Activated CD8-positive, alpha-beta memory T cell treated with anti-CD3 and anti-CD28 coated beads, Interleukin-2, amount 10 ng/mL, durations not matched to agents 7 days and 5 days (primary cell): ENCODE results near the gene GHDC. TPM values are rescaled to one million over a fixed set of nuclear protein-coding genes. Genes with fewer than 3 reads are reported as not detected.

Experiments used
- ATAC-seq: fragments of 150-1000 bp; cut with Tn5 transposase; one replicate; pipeline ENCODE4 v1.10.0; 2021; ENCODE audit warnings: moderate library complexity
- CTCF ChIA-PET: fragments of 350-600 bp; sonication (Branson Sonifier 250); formaldehyde crosslinking; loops from one replicate; lab custom pipeline; 2021; ENCODE audit warnings: antibody characterized with exemption; lab: Charles Lee
- DNase-seq: peaks from one replicate; pipeline ENCODE4 v3.0.0-alpha.2; 2020
- H3K27ac Mint-ChIP-seq: one replicate; pipeline ENCODE4 v1.8.0; 2021; ENCODE audit warnings: mild to moderate bottlenecking, mixed read lengths
- H3K27me3 Mint-ChIP-seq: one replicate; pipeline ENCODE4 v1.8.0; 2021; ENCODE audit warnings: mixed read lengths
- H3K36me3 Mint-ChIP-seq: one replicate; pipeline ENCODE4 v1.8.0; 2021; ENCODE audit warnings: mild to moderate bottlenecking, mixed read lengths
- H3K4me1 Mint-ChIP-seq: one replicate; pipeline ENCODE4 v1.8.0; 2021; ENCODE audit warnings: mixed read lengths
- H3K4me3 Mint-ChIP-seq: one replicate; pipeline ENCODE4 v1.8.0; 2021; ENCODE audit warnings: mild to moderate bottlenecking, moderate library complexity, mixed read lengths
- H3K9me3 Mint-ChIP-seq: one replicate; pipeline ENCODE4 v1.8.0; 2022; ENCODE audit warnings: low read depth, mixed read lengths
- total RNA-seq, 2 experiments: library from RNA; stranded (reverse); gene quantifications; one replicate each; pipeline ENCODE4 v1.2.3, GENCODE V29; 2021

Gene GHDC
- total RNA-seq, 2 experiments from 2014 or later, result 17.0 to 18.0 TPM

DNA sequence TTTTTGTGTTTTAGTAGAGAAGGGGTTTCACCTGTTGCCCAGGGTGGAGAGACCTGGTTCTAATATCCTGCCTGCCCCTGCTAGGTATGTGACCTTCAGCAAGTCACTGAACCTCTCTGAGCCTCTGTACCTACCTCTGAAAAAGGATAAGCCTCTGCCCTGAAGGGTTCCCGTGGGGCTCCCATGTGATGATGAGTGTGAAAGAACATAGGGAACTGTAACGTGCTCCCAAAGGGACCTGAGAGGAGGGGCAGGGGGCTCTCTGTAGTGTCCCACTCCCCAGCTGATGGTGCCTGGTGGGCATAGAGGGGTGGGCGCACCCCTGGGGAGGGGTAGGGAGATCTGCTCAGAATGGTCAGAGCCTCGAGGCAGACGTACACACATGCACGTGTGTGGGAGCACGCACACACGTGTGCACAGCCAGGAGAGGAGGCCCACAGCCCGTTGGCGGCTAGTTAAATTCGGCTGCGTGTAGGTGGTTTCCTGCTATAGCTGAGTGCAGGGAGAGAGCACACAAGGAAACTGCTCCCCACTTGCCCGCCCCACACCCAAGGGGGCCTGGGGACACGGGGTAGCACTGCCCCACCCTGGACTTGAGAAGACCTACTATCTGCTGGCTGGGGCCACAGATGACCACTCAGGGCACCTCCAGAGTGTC, 20.0 kb downstream of the GHDC start:
- Mint-ChIP-seq H3K27ac (no peak overlapping the region), H3K27me3 (peaks cover 6% of the 10 kb centered on the region), H3K4me3 (no peak overlapping the region), H3K9me3 (no peaks in the 10 kb centered on the region), H3K36me3 (no peaks in the 10 kb centered on the region), H3K4me1 (peaks cover 13% of the 10 kb centered on the region)
- no peak for ATAC-seq
- no peak for DNase-seq
- CTCF ChIA-PET, result no interaction called here

DNA sequence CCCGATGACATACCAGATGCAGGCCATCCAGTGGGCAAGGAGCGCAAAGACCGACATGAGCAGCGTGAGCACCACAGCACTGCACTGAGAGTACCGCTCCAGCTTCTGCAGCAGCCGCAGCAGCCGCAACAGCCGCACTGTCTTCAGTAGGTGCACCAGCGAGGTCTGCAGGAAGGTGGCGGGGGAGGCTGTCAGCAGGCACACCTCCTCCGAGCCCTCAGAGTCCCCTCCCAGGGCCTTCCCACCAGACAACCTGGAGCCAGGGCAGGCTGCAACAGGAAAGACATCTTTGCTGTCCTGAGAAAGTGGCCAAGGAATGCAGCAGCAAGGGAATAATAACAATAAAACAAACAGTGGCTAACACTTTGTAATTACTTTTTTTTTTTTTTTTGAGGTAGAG, 22.5 kb downstream of the GHDC start:
- Mint-ChIP-seq H3K36me3 (no peaks in the 10 kb centered on the region), H3K27me3 (no peaks in the 10 kb centered on the region), H3K4me3 (no peak overlapping the region), H3K4me1 (no peaks in the 10 kb centered on the region), H3K9me3 (no peaks in the 10 kb centered on the region), H3K27ac (no peak overlapping the region)
- no peak for ATAC-seq
- DNase-seq, result no peak
- CTCF ChIA-PET, result interaction anchor here (1.2 kb wide), 1 partner anchor 10 kb away, joined by 4 read pairs; no protein-coding TSS in a partner anchor

DNA sequence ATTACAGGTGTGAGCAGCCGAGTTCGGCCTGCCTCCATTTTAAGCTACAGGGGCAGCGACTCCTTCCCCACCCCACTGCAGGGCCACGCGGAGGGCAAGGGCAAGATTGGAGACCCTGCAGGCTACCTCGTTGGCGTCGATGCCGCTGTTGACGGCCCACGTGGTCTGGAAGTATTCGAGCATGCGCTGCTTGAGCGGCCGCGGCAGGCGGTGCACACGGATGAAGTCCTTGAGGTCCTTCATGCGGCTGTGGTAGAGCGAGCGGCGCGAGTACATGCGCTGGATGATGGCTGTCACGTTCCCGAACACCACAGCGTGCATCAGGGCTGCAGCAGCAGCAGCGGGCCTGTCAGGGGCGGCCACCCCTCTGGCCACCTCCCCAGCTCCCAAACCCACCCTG, 24.9 kb downstream of the GHDC start:
- no peak overlapping the region for H3K27ac Mint-ChIP-seq

DNA sequence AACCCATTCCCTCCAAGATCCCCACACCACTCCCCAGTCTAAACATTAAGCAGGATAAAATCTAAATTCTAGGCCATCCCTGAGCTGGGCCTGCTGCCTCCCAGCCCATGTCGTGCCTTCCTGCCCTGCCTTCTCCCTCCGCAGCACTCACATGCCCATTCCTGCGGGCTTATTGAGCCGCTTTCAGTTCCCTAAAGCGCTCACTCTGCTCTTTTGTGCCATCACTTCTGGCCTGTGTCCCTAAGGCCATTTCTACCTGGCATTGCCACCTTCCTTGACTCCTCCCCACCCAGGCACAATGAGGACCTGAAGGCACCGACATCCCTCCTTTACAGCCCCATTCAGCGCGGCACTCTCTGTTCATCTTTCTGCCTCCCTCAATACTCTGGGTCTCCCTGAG, 26.5 kb downstream of the GHDC start:
- Mint-ChIP-seq H3K9me3 (no peaks in the 10 kb centered on the region), H3K27me3 (no peaks in the 10 kb centered on the region), H3K36me3 (no peaks in the 10 kb centered on the region), H3K27ac (no peak overlapping the region), H3K4me3 (no peak overlapping the region), H3K4me1 (no peaks in the 10 kb centered on the region)
- DNase-seq (no peak), ATAC-seq (no peak)
- CTCF ChIA-PET, result interaction anchor here (0.5 to 1.7 kb wide), 3 partner anchors 11 to 153 kb away, joined by 3 read pairs; partner anchors contain the start of gene KCNH4

More for the DNA sequence above, 24.9 kb downstream of the GHDC start:
- Mint-ChIP-seq H3K4me1 (no peaks in the 10 kb centered on the region), H3K27me3 (no peaks in the 10 kb centered on the region), H3K4me3 (no peak overlapping the region), H3K36me3 (no peaks in the 10 kb centered on the region), H3K9me3 (no peaks in the 10 kb centered on the region)
- CTCF ChIA-PET, result no interaction called here
- no peak for ATAC-seq
- no peak for DNase-seq

DNA sequence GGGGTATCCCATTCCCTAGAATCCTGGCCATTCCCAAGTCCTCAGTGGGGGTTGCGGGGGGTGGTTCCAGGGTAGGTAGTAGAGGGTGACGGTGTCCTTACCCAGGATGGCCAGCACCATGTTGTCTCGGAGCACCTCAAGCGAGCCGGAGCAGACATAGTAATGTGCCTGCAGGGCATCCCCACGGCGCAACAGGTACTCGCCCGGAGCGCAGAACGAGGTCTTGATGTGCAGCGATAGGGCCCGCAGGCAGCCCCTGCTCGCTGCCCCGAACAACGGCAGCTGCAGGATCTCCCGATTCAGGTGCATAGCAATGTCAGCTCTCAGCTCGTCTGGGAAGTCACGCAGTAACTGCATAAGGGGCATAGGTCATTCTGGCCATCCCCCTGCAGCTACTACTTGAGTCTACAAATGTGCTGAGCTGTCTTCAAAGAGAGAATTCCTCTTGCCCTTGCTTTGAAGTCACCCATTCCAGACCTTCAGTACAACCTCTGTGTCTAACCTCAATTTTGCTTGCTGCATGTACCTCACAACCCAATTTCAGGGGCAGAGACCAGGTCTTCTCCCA, 28.0 kb downstream of the GHDC start:
- DNase-seq (no peak), ATAC-seq (no peak)
- Mint-ChIP-seq H3K36me3 (no peaks in the 10 kb centered on the region), H3K9me3 (no peaks in the 10 kb centered on the region), H3K4me3 (no peak overlapping the region), H3K27ac (no peak overlapping the region), H3K4me1 (no peaks in the 10 kb centered on the region), H3K27me3 (no peaks in the 10 kb centered on the region)
- CTCF ChIA-PET, result interaction anchor here (1.7 kb wide), 1 partner anchor 12 kb away, joined by 3 read pairs; no protein-coding TSS in a partner anchor

DNA sequence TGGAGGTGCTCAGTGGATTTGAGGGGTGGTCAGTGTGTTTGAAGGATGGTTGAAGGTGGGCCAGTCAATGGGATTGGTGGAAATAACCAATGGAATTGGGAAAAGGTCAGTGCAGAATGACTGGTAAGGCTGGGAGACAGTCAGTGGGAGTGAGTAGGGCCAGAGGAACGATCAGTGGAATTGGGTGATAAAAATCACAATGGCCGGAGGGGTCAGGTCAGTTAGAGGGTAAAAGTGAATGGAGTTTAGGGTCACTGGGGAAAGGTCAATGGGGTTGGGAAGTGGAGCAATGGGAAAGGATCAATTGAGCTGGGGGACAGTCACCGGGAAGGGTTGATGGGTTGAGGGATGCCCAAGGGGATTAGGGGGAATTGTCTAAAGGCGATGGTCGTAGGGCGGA, 28.5 kb downstream of the GHDC start:
- Mint-ChIP-seq H3K9me3 (no peaks in the 10 kb centered on the region), H3K4me1 (no peaks in the 10 kb centered on the region), H3K27ac (no peak overlapping the region), H3K27me3 (no peaks in the 10 kb centered on the region), H3K36me3 (no peaks in the 10 kb centered on the region), H3K4me3 (no peak overlapping the region)
- CTCF ChIA-PET, result no interaction called here
- no peak for ATAC-seq
- DNase-seq, result no peak

DNA sequence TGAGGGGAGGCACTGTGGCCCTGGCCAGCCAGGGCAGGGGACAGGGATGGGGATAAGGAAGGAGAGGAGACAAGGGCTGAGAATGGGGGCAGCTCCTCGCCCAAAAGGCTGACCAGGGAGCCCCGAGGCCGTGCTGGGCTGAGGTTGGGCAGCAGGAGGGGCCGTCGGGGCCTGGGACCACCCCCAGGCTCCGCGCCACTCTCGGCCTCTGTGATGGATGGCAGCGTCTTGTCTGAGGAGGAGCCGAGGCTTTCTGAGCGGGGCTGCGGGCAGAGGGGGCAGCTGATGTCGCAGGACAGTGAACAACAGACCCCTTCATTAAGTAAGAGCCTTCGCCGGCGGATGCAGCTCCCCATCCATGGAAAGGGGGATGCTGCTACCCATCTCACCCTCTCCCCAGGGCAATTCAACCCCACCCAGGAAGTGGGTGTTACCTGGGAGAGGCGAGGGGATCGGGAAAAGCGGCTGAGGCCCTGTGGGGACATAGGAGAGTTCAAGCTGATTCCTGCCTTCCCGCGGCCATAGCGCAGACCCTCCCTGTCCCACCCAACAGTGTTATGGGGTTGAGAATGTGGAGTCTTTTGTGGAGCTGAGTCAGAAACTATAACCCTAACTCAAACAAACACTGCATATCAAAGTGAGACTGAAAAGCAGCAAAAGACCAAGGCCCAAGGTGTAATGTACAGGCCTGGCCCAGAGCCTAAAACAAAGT, 30.4 kb downstream of the GHDC start:
- Mint-ChIP-seq H3K4me1 (no peaks in the 10 kb centered on the region), H3K27ac (no peak overlapping the region), H3K27me3 (no peaks in the 10 kb centered on the region), H3K4me3 (no peak overlapping the region), H3K36me3 (no peaks in the 10 kb centered on the region), H3K9me3 (no peaks in the 10 kb centered on the region)
- CTCF ChIA-PET, result interaction anchor here (1.0 to 1.1 kb wide), 3 partner anchors 10 to 243 kb away, joined by 3 to 4 read pairs (median 3); no protein-coding TSS in a partner anchor
- ATAC-seq, result no peak
- no peak for DNase-seq

DNA sequence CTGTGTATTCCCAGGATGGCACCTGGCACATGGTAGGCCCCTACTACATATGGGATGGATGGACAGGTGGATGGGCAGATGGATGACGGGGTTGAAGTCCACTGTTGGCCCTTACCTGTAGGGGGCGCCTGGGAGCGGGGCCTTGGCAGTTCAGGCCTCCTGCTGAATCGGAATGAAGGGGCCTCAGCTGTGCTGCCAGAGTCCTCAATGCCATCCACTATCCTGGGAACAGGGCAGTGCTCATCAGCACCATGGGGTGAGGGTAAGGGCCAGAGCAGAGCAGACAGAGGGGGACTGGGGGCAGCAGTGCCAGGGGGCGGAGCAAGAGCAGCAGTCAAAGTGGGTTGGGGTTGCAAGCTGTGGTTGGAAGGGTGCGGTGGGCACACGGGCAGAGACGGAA, 31.2 kb downstream of the GHDC start:
- no peaks in the 10 kb centered on the region for H3K27me3 Mint-ChIP-seq
- ATAC-seq, result no peak

DNA sequence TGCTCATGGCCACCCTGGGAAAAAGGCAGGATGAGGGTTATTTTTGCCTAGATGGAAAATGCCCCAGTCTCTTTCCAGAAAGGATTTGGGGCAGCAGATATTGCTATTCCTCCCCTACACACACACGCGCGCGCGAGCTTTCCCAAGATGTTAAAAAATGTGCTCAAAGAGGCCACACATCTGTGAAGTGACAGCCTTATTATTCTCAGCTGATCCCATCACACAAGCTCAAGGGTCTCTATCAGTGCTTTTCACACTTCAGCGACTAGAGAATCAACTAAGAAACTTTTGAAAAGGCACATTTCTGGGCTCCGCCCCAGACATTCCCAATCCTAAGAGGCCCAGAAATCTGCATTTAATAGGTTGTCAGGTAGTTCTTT, 33.8 kb downstream of the GHDC start:
- Mint-ChIP-seq H3K27ac (no peak overlapping the region), H3K36me3 (no peaks in the 10 kb centered on the region), H3K27me3 (no peaks in the 10 kb centered on the region), H3K4me3 (no peak overlapping the region), H3K4me1 (peaks cover 6% of the 10 kb centered on the region), H3K9me3 (no peaks in the 10 kb centered on the region)
- CTCF ChIA-PET, result no interaction called here
- ATAC-seq (no peak), DNase-seq (no peak)

More for the DNA sequence above, 31.2 kb downstream of the GHDC start:
- H3K27ac Mint-ChIP-seq, result no peak overlapping the region
- no peaks in the 10 kb centered on the region for H3K36me3 Mint-ChIP-seq
- no peaks in the 10 kb centered on the region for H3K4me1 Mint-ChIP-seq
- no peak overlapping the region for H3K4me3 Mint-ChIP-seq
- no peaks in the 10 kb centered on the region for H3K9me3 Mint-ChIP-seq
- CTCF ChIA-PET, result interaction anchor here (0.6 to 1.6 kb wide), 6 partner anchors 9 to 243 kb away, joined by 3 to 5 read pairs (median 4); partner anchors contain the start of genes DHX58 and KCNH4
- peak; percentile 62 for DNase-seq

DNA sequence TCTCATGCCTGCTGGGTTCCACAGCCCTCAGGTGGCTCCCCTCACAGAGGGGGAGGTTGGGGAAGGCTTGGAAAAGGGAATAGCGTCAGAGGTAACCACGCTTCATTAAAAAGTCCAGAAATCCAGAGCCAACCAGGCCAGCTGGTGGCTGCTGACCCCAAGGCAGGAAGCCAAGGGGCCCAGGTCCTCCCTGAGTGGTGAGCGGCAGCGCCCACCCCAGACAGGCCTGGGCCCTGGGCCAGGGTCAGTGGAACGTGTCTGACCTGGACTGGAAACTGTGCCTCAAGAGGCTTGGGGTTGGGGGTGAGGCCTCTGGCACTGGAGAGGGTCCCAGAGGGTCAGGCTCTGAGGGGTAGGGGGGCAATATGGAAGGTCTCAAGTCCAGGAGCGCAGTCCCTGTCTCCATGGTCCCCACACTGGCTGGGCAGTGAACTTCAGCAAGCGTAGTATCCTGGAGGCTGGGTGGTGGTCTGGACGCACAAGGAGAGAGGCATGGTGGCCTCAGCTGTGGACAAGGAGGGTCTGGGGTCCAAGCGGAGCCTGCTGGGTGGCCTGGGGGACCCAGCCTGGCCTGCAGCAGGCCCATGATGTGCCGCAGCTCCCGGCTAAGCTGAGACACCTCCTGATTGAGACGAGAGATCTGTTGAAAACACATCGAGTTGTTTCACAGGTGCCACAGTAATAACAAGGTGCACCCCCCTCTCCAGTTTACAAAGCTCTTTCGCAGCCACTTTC, 34.3 kb downstream of the GHDC start:
- H3K36me3 Mint-ChIP-seq, result no peaks in the 10 kb centered on the region
- no peak for DNase-seq
- no peaks in the 10 kb centered on the region for H3K9me3 Mint-ChIP-seq
- ATAC-seq, result no peak
- CTCF ChIA-PET, result no interaction called here
- no peak overlapping the region for H3K4me3 Mint-ChIP-seq
- H3K27ac Mint-ChIP-seq, result no peak overlapping the region
- no peaks in the 10 kb centered on the region for H3K27me3 Mint-ChIP-seq
- peaks cover 10% of the 10 kb centered on the region for H3K4me1 Mint-ChIP-seq

DNA sequence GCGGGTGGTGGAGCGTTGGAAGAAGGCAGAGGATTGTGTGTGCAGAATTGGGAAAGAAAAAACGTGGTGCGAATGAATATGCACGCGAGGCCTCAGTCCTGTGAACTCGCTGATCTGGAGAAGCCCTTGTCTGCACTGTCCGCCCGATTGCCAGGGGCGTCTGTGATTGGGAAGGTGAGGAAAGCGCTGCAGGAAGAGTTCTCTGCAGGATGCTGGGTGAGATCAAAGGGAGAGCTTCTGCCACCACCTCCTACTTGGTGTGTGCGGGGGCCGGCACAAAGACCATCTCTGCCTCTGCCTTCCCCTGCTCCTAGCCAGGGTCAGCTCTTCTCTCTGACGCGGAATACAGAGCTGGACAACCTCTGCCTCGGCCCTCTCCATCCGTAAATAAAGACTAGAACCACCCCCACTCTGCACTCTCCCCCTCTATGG, 38.7 kb downstream of the GHDC start:
- peak overlapping the region; percentile 85 for H3K4me3 Mint-ChIP-seq

DNA sequence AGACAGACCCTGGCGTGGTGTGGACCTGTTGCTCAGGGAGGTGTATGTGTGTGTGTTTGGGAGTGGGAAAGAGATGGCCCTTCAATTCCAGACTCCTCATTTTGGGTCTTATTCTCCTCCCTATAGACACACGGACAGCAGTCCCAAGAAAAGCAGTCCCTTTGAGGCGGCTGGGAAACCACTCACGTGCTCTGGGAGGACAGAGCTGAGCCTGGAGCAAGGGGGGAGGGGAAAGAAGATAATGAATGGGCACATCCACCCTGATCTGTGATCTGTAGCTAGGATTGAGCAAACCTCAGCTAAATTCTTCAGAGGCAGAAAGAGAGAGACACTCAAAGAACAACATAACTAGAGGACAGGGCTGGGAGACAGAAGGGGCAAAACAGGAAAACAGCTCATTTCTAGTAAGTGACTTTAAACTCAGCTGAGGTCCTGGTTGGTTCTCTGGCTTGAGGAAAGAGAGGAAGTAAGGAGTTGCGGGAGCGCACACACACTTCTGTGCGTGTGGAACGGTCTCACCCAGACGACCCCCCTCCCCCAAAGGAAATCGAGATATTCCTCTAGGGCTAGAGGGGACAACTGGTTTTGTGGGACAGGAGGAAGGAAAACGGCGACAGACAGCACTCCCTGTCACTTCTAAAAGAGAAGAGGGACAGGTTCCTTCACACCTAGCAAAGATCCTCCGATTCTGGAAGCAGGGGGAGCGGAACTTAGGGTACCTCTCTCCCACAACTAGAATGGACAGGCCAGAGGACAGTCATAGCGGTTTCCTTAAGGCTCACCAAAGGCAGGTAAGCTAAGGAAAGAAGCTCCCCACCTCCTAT, 40.2 kb downstream of the GHDC start:
- no peak for ATAC-seq
- peaks cover 42% of the 10 kb centered on the region for H3K4me1 Mint-ChIP-seq
- no peaks in the 10 kb centered on the region for H3K27me3 Mint-ChIP-seq
- H3K4me3 Mint-ChIP-seq, result peak overlapping the region; percentile 85
- peaks cover 4% of the 10 kb centered on the region for H3K36me3 Mint-ChIP-seq
- H3K9me3 Mint-ChIP-seq, result no peaks in the 10 kb centered on the region
- DNase-seq, result no peak
- peak overlapping the region; percentile 77 for H3K27ac Mint-ChIP-seq
- CTCF ChIA-PET, result interaction anchor here (0.8 to 2.1 kb wide), 7 partner anchors 10 to 249 kb away, joined by 3 to 7 read pairs (median 3); partner anchors contain the start of genes KCNH4 and STAT3

More for the DNA sequence above, 38.7 kb downstream of the GHDC start:
- no peaks in the 10 kb centered on the region for H3K9me3 Mint-ChIP-seq
- ATAC-seq (no peak), DNase-seq (no peak)
- peak overlapping the region; percentile 77 for H3K27ac Mint-ChIP-seq
- no peaks in the 10 kb centered on the region for H3K27me3 Mint-ChIP-seq
- CTCF ChIA-PET, result interaction anchor here (0.7 to 1.0 kb wide), 3 partner anchors 25 to 138 kb away, joined by 4 read pairs; partner anchors contain the start of genes DNAJC7 and KCNH4
- peaks cover 42% of the 10 kb centered on the region for H3K4me1 Mint-ChIP-seq
- H3K36me3 Mint-ChIP-seq, result peaks cover 4% of the 10 kb centered on the region
